Right lobe of liver (tissue), 6 donors: Measurements from ENCODE around the gene SAXO1. TPM values are rescaled to one million over a fixed set of nuclear protein-coding genes. Genes with fewer than 3 reads are reported as not detected.
"Not testable (repeated sequence)": the region's sequence is repeated elsewhere in the genome, so short reads cannot be mapped to it uniquely, and the experiment has no call there.

Source experiments
- ATAC-seq, 4 donors: fragments of 200-7000 bp; cut with Tn5 transposase; one replicate each; pipeline ENCODE4 v1.9.1; 2020; ENCODE audit warnings: mild to moderate bottlenecking in 4 of 4, moderate library complexity in 4 of 4
- DNase-seq, 3 donors: peaks; one replicate each; pipeline ENCODE4 v3.0.0-alpha.2; 2020
- H3K27ac ChIP-seq, 3 donors: fragments of 200-600 bp; one replicate each; pipeline ENCODE4 v1.8.0; 2022
- H3K27me3 ChIP-seq, 2 donors: fragments of 200-600 bp; one replicate each; pipeline ENCODE4 v1.8.0; 2022
- H3K36me3 ChIP-seq, 4 donors: fragments of 200-600 bp; sonication (generic) in 1 of 4; one replicate each; pipeline versions ENCODE4 v1.5.1 to v1.8.0; 2017 to 2022; ENCODE audit warnings: control low read depth in 1 of 4
- H3K4me1 ChIP-seq, 4 donors: fragments of 200-600 bp; sonication (generic) in 1 of 4; one replicate each; pipeline versions ENCODE4 v1.5.1 to v1.8.0; 2017 to 2022; ENCODE audit warnings: control low read depth in 1 of 4
- H3K4me3 ChIP-seq, 3 donors: fragments of 200-600 bp; one replicate each; pipeline ENCODE4 v1.8.0; 2022
- H3K9me3 ChIP-seq, 4 donors: fragments of 200-600 bp; sonication (generic) in 1 of 4; one replicate each; pipeline versions ENCODE4 v1.5.1 to v1.8.0; 2017 to 2022; ENCODE audit warnings: control low read depth in 1 of 4
- POLR2A ChIP-seq: fragments of 450-650 bp; IDR thresholded peaks from one replicate; pipeline ENCODE4 v1.6.1; 2017; ENCODE audit warnings: antibody characterized with exemption, mild to moderate bottlenecking
- WGBS: methylation state at CpG from one replicate; pipeline ENCODE4 v1.1.6; 2018; ENCODE audit warnings: low coverage, low lambda C conversion rate; ENCODE audit not compliant: insufficient coverage; ENCODE audit errors: missing lambda C conversion rate; 5-methylcytosine and 5-hydroxymethylcytosine counted together
- intact Hi-C, 2 donors: fragments of 100-400 bp; cut with DNase I; formaldehyde crosslinking; loops; one replicate each; pipeline versions ENCODE4 v1.11.2 to v1.14.1; 2022
- total RNA-seq, 6 experiments: library from RNA; depleted of rRNA in 2 of 6; stranded (reverse); fragments of >200 nt in 2 of 6; fragmentation: NEBNext Ultra II Directional in 3 of 6; extraction: Animal tissue kit (Norgen Biotek cat#: 25700) in 3 of 6; gene quantifications; one replicate each; pipeline versions ENCODE4 v1.1.0 to v1.2.4, GENCODE V29; 2016 to 2023
- TF ChIP-seq, protein P1 (sequence below), 4 donors: fragments of 200-600 bp in 3 of 4; fragments of 450-650 bp in 1 of 4; IDR thresholded peaks; one replicate each; pipeline versions ENCODE4 v1.5.1 to v1.8.0; 2016 to 2022; ENCODE audit warnings: antibody characterized with exemption in 4 of 4, mild to moderate bottlenecking in 2 of 4
- donor health status: DM: no; HTN: yes; CAD: no.
- donor health status: DM: no; HTN: no; CAD: no.
- donor health status: DM: no; HTN: no; CAD: no.
- donor health status: DM: no; HTN: yes; CAD: no.
- donor health status: DM: no; HTN: yes; CAD: no.

SAXO1 gene
- total RNA-seq, 6 experiments from 2014 or later = 0.15 TPM; not detected in 5

DNA sequence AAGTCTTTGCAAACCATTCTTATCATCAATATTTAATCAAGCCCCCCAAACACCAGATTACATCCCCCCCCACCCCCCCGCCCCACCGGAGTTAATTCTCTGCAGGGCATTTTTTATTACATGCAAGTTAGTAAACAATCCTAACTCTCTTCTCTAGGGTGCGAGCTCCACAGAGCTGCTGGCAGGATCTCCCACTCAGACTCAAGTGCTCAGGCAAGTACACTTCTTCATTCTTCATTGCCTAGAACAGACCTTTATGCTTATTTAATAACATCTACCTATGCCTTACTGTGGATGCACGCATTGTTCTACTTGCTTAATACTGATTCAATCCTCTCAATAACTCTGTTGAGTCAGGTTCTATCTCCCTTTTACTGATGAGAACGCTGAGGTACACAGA, 9.9 kb downstream of the SAXO1 start:
- Histone ChIP-seq H3K9me3 (no peaks in the 10 kb centered on the region), H3K4me1 (no peaks in the 10 kb centered on the region), H3K27ac (no peak overlapping the region), H3K4me3 (no peak overlapping the region), H3K36me3 (no peaks in the 10 kb centered on the region), H3K27me3 (no peaks in the 10 kb centered on the region)
- TF ChIP-seq POLR2A = no peak
- TF ChIP-seq, protein P1, sequence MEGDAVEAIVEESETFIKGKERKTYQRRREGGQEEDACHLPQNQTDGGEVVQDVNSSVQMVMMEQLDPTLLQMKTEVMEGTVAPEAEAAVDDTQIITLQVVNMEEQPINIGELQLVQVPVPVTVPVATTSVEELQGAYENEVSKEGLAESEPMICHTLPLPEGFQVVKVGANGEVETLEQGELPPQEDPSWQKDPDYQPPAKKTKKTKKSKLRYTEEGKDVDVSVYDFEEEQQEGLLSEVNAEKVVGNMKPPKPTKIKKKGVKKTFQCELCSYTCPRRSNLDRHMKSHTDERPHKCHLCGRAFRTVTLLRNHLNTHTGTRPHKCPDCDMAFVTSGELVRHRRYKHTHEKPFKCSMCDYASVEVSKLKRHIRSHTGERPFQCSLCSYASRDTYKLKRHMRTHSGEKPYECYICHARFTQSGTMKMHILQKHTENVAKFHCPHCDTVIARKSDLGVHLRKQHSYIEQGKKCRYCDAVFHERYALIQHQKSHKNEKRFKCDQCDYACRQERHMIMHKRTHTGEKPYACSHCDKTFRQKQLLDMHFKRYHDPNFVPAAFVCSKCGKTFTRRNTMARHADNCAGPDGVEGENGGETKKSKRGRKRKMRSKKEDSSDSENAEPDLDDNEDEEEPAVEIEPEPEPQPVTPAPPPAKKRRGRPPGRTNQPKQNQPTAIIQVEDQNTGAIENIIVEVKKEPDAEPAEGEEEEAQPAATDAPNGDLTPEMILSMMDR (IDR thresholded peaks at IDR 0.05) = no peak
- intact Hi-C loops = no loop called here
- DNase-seq (no peak), ATAC-seq (no peak)
- WGBS = 75% methylated on average over 5 of the region's 5 CpGs

DNA sequence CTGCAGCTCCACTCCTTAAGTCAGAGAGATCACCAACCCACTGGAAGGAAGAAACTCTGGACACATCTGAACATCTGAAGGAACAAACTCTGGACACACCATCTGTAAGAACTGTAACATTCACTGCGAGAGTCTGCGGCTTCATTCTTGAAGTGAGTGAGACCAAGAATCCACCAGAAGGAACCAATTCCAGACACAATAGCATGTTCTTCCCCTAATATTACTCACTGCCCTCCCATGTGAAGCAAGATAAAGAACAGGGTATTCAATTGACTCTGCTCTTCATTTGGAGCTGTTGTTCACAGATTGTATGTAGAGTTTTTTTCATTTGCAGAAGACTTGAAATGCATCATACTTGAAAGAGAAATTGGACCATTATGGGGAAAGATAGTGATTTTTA, 10.8 kb downstream of the SAXO1 start:
- no peak for ATAC-seq
- intact Hi-C loops = no loop called here

DNA sequence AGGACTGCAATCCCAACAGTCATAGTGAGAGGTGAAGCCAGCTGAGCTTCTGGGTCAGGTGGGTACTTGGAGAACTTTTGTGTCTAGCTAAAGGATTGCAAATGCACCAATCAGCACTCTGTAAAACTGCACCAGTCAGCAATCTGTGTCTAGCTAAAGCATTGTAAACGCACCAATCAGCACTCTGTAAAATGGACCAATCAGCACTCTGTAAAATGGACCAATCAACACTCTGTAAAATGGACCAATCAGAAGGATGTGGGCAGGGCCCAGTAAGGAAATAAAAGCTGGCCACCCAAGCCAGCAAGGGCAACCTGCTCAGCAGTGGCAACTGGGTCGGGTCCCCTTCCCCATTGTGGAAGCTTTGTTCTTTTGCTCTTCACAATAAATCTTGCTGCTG, 11.4 kb downstream of the SAXO1 start:
- H3K27ac ChIP-seq, ATAC-seq, DNase-seq, H3K27me3 ChIP-seq, H3K36me3 ChIP-seq, intact Hi-C loops, H3K9me3 ChIP-seq, H3K4me1 ChIP-seq, H3K4me3 ChIP-seq: not testable (repeated sequence)
- 75% methylated on average over 1 of the region's 2 CpGs for WGBS

More for the DNA sequence above, 10.8 kb downstream of the SAXO1 start:
- Histone ChIP-seq H3K4me3 (no peak overlapping the region), H3K4me1 (no peaks in the 10 kb centered on the region), H3K27ac (no peak overlapping the region), H3K9me3 (no peaks in the 10 kb centered on the region), H3K36me3 (no peaks in the 10 kb centered on the region), H3K27me3 (no peaks in the 10 kb centered on the region)
- WGBS = 80% methylated on average over 1 of the region's 2 CpGs
- no peak for DNase-seq
- TF ChIP-seq POLR2A = no peak
- TF ChIP-seq, protein P1 (IDR thresholded peaks at IDR 0.05) = no peak

DNA sequence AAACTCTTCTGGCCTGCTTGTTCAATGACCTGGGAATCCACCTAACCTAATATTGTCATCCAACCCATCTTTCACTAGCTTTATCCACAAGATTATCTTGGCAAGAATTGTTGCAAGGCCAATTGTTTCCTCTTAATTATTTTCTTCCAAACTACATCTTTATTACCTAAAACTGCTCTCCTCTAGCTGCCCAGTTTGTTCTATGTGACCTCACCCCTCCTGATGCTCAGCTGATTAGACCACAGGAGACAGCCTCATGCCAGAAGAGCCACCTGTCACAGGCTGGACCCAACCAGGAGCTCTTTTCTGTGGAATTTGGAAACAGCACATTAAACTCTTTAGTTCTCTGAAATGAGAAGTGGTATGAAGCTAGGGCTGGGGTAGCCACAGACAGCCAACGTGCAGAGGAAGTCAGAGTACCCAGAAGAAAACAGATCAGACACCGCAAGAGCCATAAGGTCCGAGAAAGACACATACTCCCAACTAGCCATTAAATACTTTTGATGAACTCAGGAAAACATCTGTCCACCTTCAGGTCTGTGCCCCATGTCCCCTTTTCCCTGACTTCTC, 12.0 kb downstream of the SAXO1 start:
- H3K27ac ChIP-seq = no peak overlapping the region
- H3K27me3 ChIP-seq = no peaks in the 10 kb centered on the region
- no peak for ATAC-seq
- no peak for TF ChIP-seq POLR2A
- TF ChIP-seq, protein P1 (IDR thresholded peaks at IDR 0.05) = no peak
- H3K36me3 ChIP-seq = no peaks in the 10 kb centered on the region
- intact Hi-C loops = no loop called here
- H3K4me3 ChIP-seq = no peak overlapping the region
- no peaks in the 10 kb centered on the region for H3K4me1 ChIP-seq
- DNase-seq = no peak
- WGBS = 69% methylated on average over 3 of the region's 3 CpGs
- H3K9me3 ChIP-seq = no peaks in the 10 kb centered on the region

DNA sequence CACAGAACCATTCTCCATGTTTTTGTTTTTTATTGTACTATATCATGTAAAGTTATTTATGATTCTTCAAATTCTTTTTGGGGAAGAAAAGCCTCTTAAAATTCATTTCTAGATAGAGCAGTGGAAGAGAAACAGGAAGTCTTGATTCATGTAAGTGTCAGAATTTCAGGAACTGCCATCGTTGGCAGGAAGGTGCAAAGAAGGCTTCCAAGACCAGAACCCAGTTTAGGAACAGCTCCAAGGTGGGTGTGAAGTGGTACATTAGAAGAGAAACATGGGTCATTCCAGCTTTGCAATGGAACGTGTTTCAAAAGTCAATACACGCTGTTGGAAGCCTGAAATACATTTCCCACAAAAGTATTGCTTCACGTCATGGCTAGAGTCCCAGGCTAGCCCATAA, 14.8 kb downstream of the SAXO1 start:
- no peak overlapping the region for H3K4me3 ChIP-seq
- TF ChIP-seq POLR2A = no peak
- TF ChIP-seq, protein P1 (IDR thresholded peaks at IDR 0.05) = no peak
- DNase-seq = no peak
- WGBS = 43% methylated on average over 4 of the region's 4 CpGs
- no peaks in the 10 kb centered on the region for H3K36me3 ChIP-seq
- no peaks in the 10 kb centered on the region for H3K4me1 ChIP-seq
- intact Hi-C loops = no loop called here
- no peak overlapping the region for H3K27ac ChIP-seq
- no peak for ATAC-seq
- no peaks in the 10 kb centered on the region for H3K9me3 ChIP-seq
- no peaks in the 10 kb centered on the region for H3K27me3 ChIP-seq
